Stimulated activated CD8-positive, alpha-beta memory T cell treated with anti-CD3 and anti-CD28 coated beads, Interleukin-12 subunit alpha, Interleukin-12 subunit beta, amount 100 ng/mL, for 24 hours (primary cell): ENCODE data around the gene ARFGAP2.
"Not testable (repeated sequence)": the region's sequence is repeated elsewhere in the genome, so short reads cannot be mapped to it uniquely, and the experiment has no call there.

ENCODE experiments used
- DNase-seq: peaks from one replicate; pipeline ENCODE4 v3.0.0-alpha.2; 2020; ENCODE audit errors: extremely low read depth

Gene ARFGAP2

DNA sequence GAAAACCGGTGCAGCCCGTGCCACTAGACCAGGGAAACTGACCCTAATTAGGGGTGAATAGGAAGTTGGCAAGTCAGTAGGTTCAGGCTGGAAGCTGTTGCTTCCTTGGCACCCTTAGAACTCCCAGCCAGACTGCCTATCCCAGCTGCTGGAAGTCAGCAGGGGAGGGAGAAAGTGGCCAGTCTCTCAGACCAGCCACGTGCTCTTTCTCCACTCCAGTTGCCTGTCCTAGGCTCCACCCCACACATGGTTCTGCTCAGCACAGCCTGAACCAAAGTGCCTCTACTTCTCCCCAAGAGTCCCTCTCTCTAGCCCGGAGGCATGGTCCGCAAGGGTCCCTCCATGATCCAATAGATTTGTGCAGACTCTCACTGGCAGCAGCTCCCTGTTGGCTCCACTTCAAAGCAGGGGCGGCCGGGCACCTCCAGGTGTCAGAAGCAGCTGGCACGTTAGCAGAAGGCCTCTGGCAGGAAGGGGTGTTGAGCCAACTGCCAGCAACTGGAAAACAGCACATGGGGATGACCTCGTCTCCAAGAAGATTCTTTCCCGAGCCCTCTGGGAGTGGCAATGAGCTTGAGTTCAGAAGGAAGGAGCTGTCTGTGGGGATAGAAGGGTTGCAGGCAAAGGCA is 27.7 kb downstream of the ARFGAP2 start:
- DNase-seq, result no peak

DNA sequence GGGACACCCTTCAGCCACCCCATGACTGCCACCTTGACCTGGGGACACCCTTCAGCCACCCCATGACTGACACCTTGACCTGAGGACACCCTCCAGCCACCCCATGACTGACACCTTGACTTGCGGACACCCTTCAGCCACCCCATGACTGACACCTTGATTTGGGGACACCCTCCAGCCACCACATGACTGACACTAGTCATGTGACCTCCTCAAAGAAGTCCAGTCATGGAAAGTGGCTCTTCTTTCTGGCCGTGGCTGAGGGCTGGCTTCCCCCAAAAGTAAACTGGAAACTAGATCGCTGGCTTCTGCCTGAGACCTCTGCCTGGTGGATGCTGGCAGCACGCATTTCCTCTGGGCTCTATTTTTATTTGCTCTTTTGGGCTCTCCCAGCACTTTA is 28.4 kb downstream of the ARFGAP2 start:
- no peak for DNase-seq

DNA sequence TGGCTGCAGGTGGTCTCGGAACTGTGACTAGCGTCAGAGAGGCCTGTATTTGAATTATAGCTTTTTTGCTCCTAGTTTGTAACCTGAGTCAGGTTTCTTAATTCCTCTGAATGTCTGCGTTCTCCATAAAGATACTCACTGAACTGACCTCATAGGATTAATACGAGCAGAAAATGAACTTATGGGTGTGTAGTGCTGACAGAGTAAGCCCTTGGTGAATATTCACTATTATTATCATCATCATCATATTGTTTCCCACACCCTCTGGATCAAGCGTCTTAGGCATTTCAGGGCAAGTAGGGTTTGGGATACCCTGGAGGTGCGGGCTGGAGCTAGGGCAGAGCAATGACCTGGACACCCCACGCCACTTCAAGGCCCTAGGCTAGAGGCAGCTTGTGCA is 29.0 kb downstream of the ARFGAP2 start:
- no peak for DNase-seq

DNA sequence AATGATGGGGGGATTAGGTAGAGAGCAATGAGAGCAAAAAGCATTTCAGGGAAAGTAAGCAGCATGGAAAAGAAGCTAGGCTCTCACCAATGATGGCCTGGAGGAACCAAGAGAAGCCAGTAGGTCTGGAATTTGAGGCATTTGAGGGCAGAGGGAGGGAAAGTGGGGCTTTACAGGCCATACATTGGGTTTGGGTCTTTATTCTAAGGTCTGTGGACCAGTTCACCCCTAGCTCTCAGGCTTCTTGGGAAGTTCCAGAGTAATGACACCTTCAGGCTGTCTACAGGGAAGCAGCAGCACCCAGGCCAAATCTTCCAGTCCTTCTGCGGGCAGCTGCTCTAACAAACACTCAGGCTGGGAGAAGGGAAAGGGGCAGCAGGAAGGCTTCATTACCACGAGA is 29.4 kb downstream of the ARFGAP2 start:
- no peak for DNase-seq

DNA sequence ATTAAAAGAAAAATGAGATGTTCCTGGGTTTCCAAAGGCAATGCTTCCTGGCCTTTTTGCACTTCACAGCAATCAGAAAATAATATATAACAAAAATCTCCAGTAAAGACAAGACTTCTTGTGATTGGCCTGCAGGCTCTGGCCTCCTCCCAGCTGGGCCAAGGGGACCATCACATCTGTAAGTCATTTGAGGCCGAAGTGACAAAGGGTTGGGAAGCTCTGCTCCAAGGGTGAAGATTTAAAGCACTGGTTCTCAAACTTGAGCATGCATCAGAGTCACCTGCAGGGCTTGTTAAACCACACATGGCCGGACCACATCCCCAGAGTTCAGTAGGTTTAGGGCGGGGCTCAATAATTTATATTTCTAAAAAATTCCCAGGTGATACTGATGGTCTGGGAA is 32.1 kb downstream of the ARFGAP2 start:
- no peak for DNase-seq

- DNase-seq, result no peak
Observed at GRCh38 chr11:47143322-47143721, 33.4 kb downstream of the ARFGAP2 start.

GRCh38 chr11:47139878-47140277 is 36.8 kb downstream of the ARFGAP2 start:
- DNase-seq, result no peak

DNA sequence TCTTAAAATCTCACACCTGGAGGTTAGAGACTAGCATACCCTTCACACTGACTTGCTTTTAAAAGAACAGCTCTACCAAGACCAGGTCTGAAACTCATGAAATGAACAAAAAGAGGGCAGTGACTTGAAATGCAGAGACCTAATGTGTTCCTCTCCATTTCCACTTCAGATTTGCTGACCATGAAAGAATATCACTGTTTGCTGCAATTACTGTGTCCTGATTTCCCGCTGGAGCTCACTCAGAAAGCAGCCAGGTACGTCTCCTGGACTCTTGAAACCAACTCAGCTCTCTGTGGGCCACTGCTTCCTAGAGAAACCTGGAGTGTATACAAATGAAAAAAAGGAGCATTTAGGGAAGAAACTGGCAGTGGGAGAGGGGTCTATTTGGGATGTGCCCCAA is 39.2 kb downstream of the ARFGAP2 start:
- no peak for DNase-seq

DNA sequence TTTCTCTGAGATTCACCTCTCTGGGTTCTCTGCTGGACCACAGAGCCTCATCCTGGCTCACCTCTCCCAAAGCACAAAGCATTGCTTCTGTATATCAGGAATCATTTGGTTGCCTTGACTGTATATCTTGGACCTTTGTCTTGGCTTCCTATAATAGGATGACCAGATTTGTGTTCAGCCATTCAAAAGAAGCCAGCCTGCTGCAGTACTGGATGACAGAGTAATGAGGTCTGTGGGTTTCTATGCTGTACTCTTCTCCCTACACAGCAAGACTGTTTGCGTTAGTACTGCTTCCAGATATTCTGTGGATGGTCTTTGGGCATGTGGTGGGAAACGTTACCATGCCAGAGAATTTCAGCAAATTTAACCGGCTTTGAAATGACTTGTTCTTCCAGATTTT is 39.8 kb downstream of the ARFGAP2 start:
- DNase-seq, result no peak

DNA sequence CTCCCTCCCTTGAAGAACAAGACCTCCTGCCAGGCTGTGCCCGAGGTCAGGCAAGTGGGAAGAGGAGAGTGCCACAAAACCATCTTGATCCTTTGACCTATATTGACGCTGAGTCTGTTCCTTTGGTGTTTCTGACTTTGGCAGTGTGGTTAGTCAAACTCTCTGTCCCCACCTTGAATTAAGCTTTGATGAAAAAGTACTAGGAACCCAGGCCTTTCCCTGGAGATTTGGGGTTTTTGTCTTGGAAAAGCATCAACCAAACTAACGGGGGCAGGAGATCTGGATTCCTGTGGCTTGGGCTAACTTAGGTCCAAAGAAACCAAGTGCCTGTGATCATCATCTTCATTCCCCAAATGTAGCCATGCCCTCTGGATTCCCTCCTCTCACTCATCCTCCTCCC is 40.4 kb downstream of the ARFGAP2 start:
- no peak for DNase-seq

DNA sequence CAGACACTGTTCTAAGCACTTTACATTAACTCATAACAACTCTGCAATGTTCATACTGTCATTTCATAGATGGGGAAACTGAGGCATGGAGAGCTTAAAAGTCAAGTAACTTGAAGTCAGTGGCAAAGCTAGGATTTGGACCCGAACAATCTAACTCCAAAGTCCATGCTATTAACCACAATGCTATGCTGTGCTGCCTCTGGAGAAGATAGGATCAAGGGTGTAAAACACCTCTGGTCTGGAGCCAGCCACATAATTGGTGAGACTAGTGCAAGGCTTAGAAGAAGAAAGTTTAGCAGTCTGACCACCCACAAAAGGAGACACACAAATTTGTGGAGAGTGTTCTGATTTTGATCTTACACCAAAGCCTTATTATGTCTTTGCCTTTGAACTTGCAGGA is 43.7 kb downstream of the ARFGAP2 start:
- DNase-seq, result no peak

DNA sequence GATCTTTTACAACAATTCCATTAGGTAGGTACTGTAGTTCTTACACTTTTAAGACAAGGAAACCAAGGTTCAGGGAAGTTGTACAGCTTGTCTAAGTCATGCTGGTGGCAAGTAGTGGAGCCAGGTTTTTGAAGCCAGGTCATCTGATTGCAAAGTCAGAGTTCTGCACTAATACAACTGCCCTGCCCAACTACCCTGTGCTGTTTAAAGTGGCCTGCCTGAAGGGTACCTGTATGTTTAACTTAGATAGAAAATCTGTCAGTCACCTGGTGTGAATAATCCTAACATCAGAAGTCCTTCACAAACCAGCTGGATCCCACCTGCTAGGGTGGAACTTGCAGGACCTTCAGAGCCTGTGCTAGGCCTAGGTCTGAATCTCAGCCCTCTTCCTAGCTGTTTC is 44.2 kb downstream of the ARFGAP2 start:
- DNase-seq, result no peak

DNA sequence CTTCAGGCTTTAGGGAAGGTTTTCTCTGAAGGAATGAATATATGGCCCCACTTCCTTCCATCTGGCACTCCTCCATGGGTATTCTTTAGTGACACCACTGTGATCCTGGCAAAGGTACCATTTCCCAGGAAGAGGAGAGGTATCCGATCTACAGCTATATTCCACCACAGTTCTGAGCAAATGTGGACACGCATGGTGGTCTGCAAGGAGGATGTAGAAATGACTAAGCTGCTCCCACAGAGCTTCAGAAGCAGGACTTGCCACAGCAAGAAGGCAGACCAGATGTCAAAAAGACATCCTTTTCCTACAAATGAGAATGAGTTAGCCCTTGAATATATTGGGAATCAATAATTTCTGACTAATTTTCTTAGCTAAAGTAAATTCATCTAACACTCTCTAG is 45.5 kb downstream of the ARFGAP2 start:
- no peak for DNase-seq

- DNase-seq, result no peak
Observed at GRCh38 chr11:47130543-47130942, 46.1 kb downstream of the ARFGAP2 start.

DNA sequence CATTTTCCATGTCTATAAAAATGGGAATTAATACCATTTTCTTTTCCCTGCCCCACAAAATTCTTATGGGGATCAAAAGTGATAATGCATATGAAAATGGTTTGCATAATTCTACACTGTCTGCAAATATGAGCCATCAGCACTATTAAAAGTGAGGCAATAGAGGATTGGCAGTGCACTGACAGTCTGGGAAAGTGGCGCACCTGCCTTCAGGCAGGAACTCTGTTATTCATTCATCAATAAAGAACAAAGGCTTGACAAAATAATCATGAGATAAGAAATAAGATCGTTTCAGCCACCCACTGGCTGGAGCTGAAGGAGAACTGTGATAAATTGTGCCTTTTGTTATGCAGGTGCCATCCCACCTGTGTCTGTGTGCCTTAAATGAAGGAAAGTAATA is 49.5 kb downstream of the ARFGAP2 start:
- DNase-seq, result no peak

DNA sequence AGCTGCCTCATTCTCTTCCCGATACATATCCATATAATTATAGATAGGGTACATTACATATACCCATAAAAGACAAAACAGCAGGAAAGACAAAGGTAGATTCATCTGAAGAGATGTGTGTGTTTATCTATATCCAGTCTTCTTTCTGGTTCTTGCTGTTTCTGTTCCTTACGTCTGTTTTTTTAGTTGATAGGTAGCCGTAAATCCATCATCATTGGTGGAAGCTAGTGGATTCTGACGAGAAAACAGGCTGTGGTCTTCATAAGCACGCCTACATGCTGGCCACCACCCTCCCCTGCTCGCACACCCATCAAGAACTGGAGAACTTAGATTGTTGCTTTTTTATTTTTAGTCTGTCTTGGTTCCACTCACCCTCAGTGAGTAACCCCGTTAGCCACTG is 51.6 kb downstream of the ARFGAP2 start:
- no peak for DNase-seq

GRCh38 chr11:47124675-47125074 is 52.0 kb downstream of the ARFGAP2 start:
- DNase-seq, result no peak

DNA sequence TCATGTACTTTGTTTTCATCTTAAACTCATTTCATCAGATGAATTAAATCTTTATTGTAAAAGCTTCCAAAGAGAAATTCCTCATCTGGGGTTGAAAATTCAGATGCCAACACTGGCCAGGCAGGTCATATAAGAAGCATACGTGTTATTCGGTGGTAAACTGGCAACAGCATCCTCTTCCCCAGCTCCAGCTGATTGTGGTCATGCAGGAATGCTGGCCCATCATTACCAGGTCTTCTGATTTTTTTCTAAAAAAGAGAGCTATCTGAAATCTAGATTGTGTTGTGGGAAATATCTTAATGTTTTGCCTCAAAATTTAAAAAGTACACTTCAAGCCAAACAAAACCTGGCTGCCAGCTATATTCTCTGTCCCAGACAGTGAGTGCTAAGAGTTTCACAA is 53.6 kb downstream of the ARFGAP2 start:
- DNase-seq, result no peak

GRCh38 chr11:47121731-47122130 is 54.9 kb downstream of the ARFGAP2 start:
- DNase-seq, result no peak

GRCh38 chr11:47121056-47121455 is 55.6 kb downstream of the ARFGAP2 start:
- DNase-seq, result no peak

- DNase-seq, result not testable (repeated sequence)
Observed at GRCh38 chr11:47118958-47119688, 57.6 kb downstream of the ARFGAP2 start.
